GM19452 (cell line): ENCODE measurements around the gene TYK2.
A peak's percentile ranks its signal among the peaks of the same experiment; 100 is the strongest.
"Not testable (repeated sequence)": the region's sequence is repeated elsewhere in the genome, so short reads cannot be mapped to it uniquely, and the experiment has no call there.

Experiments
- ATAC-seq: cut with Tn5 transposase; IDR thresholded peaks from one replicate; pipeline ENCODE4 v1.9.1; 2021; ENCODE audit not compliant: unreplicated experiment

The TYK2 gene

DNA sequence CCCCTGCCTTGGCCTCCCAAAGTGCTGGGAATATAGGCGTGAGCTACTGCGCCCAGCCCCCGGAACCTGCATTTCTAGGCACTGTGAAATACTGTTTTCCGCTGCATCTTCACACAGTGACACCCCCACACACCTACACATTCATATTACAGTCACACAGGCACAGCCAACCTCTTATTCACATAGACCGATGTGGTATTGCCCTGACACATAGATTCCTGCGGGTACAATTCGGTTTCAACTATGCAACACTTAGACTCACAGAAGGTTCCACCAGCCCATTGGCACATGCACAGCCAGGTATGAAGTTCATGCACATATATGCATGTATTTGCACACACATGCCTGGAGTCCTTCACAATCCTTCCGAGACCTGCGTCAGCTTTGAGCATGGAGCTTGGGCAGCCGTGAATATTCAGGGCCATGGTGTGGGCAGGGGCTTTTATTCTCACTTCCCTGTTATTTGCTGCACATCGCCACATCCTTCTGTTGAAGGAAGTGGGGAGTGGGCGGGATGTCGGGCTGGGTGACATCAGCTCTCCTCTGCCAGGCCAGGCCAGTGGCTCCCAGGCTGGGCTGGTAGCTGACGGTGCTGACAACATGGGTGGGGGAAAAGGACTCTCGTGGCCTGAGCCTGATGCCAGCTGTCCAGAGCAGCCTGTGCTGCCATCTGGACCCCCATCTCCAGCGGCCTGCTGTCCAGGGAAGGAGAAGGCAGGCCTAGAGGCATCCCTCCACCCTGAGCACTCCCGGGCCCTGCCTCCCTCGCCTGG, 28.3 kb upstream of the TYK2 start:
- ATAC-seq, result no peak

GRCh38 chr19:10407096-10407495, 26.7 kb upstream of the TYK2 start:
- ATAC-seq, result no peak

GRCh38 chr19:10406191-10406590, 25.8 kb upstream of the TYK2 start:
- ATAC-seq, result no peak

DNA sequence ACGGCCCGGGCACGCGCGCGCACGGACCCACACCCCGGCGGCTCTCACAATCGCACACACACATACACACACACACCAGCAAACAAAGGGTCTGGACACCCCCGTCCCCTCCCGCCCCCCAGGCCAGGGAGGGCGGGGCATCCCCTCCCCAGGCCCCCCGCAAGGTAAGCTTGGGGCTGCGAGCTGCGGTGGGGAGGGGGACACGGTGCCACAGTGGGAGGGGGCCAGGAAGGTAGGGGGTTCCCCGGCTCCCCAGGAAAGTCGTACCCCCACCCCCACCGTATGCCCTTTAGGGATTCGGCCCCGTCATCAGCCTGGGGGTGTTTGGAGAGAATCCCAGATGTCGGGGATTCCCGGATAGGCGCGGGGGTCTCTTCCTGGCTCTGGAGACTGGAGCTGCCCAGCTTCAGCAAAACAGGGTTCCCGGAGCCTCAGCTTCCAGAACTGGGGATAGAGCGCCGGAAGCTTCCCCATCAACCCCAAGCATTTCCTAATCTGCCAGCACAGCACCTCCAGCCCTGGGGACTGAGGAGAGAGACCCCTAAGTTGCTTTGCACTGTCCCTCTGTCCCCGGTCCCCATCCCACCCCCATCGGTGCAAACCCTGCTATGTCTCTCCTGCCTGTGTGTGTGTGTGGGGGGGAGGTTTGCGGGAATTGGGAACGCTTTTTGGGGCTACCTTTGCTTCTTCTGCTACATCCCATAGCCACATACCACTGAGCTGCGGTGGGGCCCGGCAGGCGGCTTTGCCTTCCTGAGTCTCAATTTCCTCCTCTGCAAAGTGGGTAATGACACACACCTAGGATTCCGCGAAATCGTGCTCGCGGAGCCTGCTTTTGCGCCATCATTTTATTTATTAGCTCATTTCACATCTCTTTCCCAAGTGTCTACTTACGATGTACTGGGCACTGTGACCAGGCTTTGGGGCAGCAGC, 24.8 kb upstream of the TYK2 start:
- ATAC-seq, result no peak

- peak; percentile 82 for ATAC-seq
Observed at GRCh38 chr19:10403137-10404021, 23.0 kb upstream of the TYK2 start, which contains the start of gene CDC37. Gene CDC37, minus strand, starts transcription at chr19:10403542. Its CDS starts 63 bp downstream, at chr19:10403479.

DNA sequence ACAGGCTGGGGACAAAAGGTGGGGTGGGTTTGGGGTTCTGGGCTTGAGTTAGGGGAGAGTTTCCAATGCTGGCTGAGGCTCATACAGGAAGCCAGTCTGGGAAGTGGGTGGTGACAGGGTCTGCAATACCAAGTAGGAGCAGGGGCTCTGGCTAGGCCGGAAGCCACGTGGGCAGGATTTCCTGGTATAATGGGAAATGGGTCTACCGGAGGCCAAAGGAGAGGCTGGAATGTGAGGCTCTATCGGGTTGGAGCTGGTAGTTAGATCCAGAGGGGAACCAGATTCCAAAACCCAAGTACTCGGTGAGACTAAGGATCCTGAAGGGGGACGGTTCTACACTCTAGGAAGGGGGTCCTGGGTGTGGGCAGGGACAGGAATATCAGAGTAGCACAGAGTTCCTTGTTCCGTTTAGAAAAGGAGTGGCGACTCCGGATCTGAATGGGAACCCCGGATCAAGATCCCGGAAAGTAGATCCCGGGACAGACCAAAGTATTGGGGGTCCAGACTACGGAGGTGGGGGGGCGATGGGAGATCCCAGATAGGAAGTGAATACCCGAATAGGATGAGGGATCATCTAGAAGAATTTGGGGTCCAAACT, 22.2 kb upstream of the TYK2 start:
- ATAC-seq, result no peak

DNA sequence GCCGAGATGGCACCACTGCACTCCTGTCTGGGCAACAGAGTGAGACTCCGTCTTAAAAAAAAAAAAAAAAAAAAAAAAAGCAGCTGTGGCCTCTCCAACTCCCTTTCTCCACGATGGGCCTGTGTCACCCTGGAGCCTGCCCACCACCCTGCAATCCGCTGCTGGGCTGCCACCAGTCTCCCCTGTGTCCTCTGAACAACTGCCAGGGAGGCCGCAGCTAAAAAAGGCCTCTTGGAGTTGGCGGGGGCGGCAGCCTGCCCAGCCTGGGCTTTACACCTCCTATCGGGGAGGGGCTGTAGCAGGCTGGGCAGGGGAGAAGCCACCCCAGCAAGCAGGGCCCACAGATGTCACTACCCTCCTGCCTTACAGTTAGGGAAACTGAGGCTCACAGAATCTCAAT, 19.5 kb upstream of the TYK2 start:
- no peak for ATAC-seq

GRCh38 chr19:10399340-10399739, 19.0 kb upstream of the TYK2 start:
- not testable (repeated sequence) for ATAC-seq

DNA sequence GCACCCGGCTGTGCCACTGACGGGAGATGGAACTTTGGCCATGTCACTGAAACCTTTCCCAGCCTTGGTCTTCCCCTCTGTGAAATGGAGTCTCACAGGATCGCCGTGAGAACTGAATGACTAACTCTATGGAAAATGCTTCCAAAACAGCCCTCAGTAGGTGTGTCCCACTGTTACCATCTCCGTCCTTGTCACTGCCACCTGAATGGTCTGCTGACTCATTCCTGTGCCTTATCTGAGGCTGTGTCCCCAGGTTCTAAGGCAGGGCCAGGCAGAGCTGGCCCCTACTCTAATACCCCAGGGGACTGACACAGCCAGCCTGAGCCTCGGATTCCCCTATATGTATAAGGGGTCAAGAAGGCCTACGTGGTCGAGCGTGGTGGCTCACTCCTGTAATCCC, 18.4 kb upstream of the TYK2 start:
- ATAC-seq, result no peak

DNA sequence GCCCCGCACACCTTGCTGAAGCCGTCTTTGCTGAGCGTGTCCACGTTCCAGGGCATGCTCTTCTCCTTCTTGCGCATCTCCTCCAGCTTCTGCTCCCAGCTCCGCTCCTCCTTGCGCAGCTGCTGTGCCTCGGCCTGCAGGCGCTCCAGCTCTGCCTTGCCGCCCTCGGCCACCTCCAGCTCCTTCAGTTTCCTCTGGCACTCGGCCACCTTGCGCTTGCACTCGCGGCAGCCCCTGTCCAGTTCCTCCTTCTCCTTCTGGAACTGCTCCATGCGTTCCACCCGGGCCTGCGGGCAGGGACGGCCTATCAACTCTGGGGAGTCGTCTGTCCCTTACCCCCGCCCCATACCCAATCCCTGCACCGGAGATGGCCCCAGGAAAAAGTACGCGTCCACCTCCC, 15.5 kb upstream of the TYK2 start:
- ATAC-seq, result no peak

DNA sequence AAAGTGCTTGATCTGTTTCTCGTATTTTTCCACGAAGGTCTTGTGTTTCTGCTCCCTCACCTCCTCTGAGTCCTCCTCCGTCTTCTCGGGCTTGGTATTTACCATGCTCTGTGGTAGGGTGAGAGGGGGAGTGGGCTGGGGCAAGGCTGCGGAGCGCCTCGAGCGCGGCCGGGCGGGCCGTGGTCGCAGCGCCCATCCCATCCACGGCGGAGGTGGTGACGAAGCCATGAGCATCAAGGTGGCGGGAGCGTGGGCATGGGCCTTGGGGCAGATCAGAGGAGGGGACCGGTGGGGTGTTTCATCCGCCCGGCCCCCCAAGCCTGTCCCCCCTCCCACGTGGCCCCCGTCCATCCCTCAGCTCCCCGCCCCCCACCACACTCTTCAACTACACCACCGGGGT, 15.1 kb upstream of the TYK2 start:
- ATAC-seq, result no peak

DNA sequence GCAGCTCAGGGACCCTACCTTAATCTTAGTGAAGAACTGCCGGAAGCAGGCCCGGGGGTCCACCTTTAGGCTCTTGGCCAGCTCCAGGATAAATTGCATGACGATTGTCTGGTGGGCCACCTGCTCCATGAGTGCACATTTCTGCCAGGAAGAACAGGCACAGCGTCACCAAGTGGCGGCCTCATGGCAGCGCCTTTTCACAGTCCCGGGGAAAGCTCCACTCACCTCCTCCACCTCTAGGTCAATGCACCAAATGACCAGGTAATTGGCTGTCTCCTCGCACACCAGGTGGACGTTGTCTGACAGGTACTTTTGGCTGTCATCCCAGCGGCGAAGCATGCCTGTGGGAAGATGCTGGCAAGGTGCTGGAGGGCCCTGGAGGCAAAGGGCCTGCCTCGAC, 14.6 kb upstream of the TYK2 start:
- no peak for ATAC-seq

GRCh38 chr19:10393137-10393536, 12.8 kb upstream of the TYK2 start:
- ATAC-seq, result no peak

GRCh38 chr19:10392120-10392519, 11.7 kb upstream of the TYK2 start:
- ATAC-seq, result no peak

DNA sequence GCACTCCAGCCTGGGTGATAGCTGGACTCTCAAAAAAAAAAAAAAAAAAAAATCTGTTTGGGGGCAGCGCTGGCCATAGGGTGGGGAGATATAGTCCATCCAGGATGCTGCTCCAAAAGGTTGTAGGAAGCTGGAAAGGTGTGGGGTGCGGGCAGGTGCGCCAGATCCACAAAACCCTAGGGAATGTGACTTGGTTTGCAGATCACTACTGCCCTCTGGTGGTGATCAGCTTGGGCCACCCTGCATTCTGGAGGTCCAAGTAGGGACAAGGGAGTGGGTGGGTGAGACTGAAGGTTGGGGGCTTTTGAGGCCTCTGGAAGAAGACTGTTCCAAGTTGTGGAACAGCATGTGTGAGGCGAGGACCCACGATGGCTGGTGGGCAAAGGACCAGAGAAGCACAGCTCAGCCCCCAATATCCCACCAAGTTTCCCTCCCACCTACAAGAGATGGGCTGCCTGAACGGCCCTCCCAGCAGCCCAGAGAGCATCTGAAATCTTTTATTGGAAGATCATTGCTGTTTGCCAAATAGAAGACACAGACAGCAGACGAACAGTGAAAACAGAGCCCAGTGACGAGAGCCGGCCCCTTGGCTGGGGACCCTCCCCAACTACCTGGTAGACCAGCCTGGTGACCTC, 10.4 kb upstream of the TYK2 start:
- no peak for ATAC-seq

GRCh38 chr19:10389863-10390262, 9.5 kb upstream of the TYK2 start:
- no peak for ATAC-seq

GRCh38 chr19:10388957-10389356, 8.6 kb upstream of the TYK2 start:
- ATAC-seq, result no peak

DNA sequence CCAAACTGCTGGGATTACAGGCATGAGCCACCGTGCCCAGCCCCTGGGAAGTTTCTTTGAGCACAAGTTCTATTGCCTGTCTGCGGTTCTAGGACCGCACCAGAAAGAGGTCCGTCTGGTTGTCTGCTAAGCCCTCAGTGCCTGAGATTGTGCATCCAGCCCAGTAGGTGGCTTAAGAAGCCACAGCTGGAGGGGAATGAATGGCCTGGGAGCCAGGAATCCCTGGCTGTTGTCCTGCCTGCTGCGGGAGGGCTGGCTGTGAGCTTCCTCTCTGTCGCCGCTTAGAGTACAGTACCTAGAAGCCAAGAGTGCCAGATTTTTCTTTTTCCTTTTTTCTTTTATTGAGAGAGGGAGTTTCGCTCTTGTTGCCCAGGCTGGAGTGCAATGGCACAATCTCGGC, 4.2 kb upstream of the TYK2 start:
- ATAC-seq, result no peak

DNA sequence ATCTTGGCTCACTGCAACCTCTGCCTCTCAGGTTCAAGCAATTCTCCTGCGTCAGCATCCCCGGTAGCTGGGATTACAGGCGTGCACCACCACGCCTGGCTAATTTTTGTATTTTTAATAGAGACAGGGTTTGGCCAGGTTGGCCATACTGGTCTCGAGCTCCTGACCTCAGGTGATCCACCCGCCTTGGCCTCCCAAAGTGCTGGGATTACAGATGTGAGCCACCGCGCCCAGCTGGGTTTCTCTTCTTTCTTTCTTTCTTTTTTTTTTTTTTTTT, 2.8 kb upstream of the TYK2 start:
- ATAC-seq, result not testable (repeated sequence)

DNA sequence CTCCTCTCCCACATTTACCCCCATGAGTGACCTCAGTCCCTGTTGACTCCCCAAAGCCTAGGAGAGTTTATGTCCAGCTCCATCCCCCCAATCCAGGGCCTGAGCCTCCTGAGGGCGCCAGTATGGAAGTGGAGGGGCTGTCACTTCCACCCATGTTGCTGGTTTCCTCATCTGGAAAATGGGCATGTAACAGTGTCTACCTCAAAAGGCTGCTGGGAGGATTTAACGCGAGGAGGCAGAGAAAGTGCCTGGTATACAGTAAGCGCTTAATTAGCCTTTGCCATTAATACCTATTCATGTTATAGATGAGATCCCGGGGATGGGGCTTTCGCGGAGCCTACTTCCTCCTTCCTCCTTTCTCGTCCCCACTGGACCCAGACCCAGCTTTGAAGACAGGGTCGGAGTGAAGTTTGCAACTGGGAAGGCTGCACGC, 476 bp downstream of the TYK2 start:
- no peak for ATAC-seq
